HEK293T (cell line): ENCODE measurements around the gene TFF2.

ENCODE experiments used
- CTCF ChIA-PET: fragments of 350-600 bp; formaldehyde crosslinking; extraction: SDS; loops from one replicate; lab custom pipeline; 2021; ENCODE audit warnings: antibody characterized with exemption, inconsistent platforms; lab: Yijun Ruan, JAX
- POLR2A ChIA-PET: fragments of 350-600 bp; formaldehyde crosslinking; extraction: SDS; loops from one replicate; lab custom pipeline; 2020; ENCODE audit warnings: antibody characterized with exemption, inconsistent platforms; lab: Yijun Ruan, JAX
- DNase-seq: peaks from one replicate; pipeline ENCODE4 v3.0.0; 2012; ENCODE audit warnings: mixed read lengths; ENCODE audit errors: extremely low spot score
- ARNT ChIP-seq: fragments of 450-650 bp; IDR thresholded peaks from 2 replicates; pipeline ENCODE4 v1.6.1; 2017; ENCODE audit warnings: mild to moderate bottlenecking
- BHLHE40 ChIP-seq: fragments of 450-650 bp; IDR thresholded peaks from 2 replicates; pipeline ENCODE4 v1.6.1; 2016; ENCODE audit warnings: mild to moderate bottlenecking, moderate library complexity, borderline replicate concordance
- CTBP1 ChIP-seq: fragments of 450-650 bp; IDR thresholded peaks from 2 replicates; pipeline ENCODE4 v1.6.1; 2016; ENCODE audit warnings: borderline replicate concordance
- ELF4 ChIP-seq: fragments of 450-650 bp; IDR thresholded peaks from 2 replicates; pipeline ENCODE4 v1.6.1; 2017; ENCODE audit warnings: antibody characterized with exemption
- FOXA1 ChIP-seq: fragments of 450-650 bp; IDR thresholded peaks from 2 replicates; pipeline ENCODE4 v1.6.1; 2016; ENCODE audit warnings: mild to moderate bottlenecking
- FOXK2 ChIP-seq: fragments of 450-650 bp; IDR thresholded peaks from 2 replicates; pipeline ENCODE4 v1.6.1; 2016; ENCODE audit warnings: mild to moderate bottlenecking
- FOXM1 ChIP-seq: fragments of 450-650 bp; IDR thresholded peaks from 2 replicates; pipeline ENCODE4 v1.6.1; 2017; ENCODE audit warnings: mild to moderate bottlenecking, borderline replicate concordance
- HDGF ChIP-seq: fragments of 450-650 bp; IDR thresholded peaks from 2 replicates; pipeline ENCODE4 v1.6.1; 2017; ENCODE audit warnings: antibody characterized with exemption, borderline replicate concordance
- L3MBTL2 ChIP-seq: fragments of 450-650 bp; conservative IDR thresholded peaks from 2 replicates; pipeline ENCODE4 v1.6.1; 2016; ENCODE audit warnings: mild to moderate bottlenecking
- LEF1 ChIP-seq: fragments of 450-650 bp; IDR thresholded peaks from 2 replicates; pipeline ENCODE4 v1.6.1; 2017; ENCODE audit warnings: mild to moderate bottlenecking, borderline replicate concordance
- NFRKB ChIP-seq: fragments of 450-650 bp; IDR thresholded peaks from 2 replicates; pipeline ENCODE4 v1.6.1; 2016; ENCODE audit warnings: mild to moderate bottlenecking, moderate library complexity
- PKNOX1 ChIP-seq: fragments of 450-650 bp; IDR thresholded peaks from 2 replicates; pipeline ENCODE4 v1.6.1; 2016
- SP1 ChIP-seq: fragments of 450-650 bp; IDR thresholded peaks from 2 replicates; pipeline ENCODE4 v1.6.1; 2017
- SUZ12 ChIP-seq: fragments of 450-650 bp; IDR thresholded peaks from 2 replicates; pipeline ENCODE4 v1.6.1; 2016; ENCODE audit warnings: mild to moderate bottlenecking
- TARDBP ChIP-seq: fragments of 450-650 bp; IDR thresholded peaks from 2 replicates; pipeline ENCODE4 v1.6.1; 2016
- ZNF384 ChIP-seq: fragments of 450-650 bp; IDR thresholded peaks from 2 replicates; pipeline ENCODE4 v1.6.1; 2016

The TFF2 gene

GRCh38 chr21:42384989-42385388 is 34.2 kb upstream of the TFF2 start:
- POLR2A ChIA-PET, result no interaction called here
- DNase-seq, result no peak
- CTCF ChIA-PET, result no interaction called here
- no peak for TF ChIP-seq SP1
- no peak for TF ChIP-seq ZNF384
- no peak for TF ChIP-seq CTBP1
- no peak for TF ChIP-seq NFRKB
- TF ChIP-seq BHLHE40, result no peak
- TF ChIP-seq SUZ12, result no peak
- TF ChIP-seq ELF4, result no peak
- TF ChIP-seq FOXM1, result no peak
- TF ChIP-seq FOXA1, result no peak
- TF ChIP-seq LEF1, result no peak
- no peak for TF ChIP-seq ARNT
- TF ChIP-seq PKNOX1, result no peak
- no peak for TF ChIP-seq FOXK2

- ChIA-PET CTCF (no interaction called here), POLR2A (interaction anchor here (0.6 kb wide), 1 partner anchor 9 kb away, joined by 3 read pairs; no protein-coding TSS in a partner anchor)
- TF ChIP-seq LEF1 (no peak), PKNOX1 (no peak), ZNF384 (no peak), ELF4 (no peak), FOXA1 (no peak), BHLHE40 (no peak), CTBP1 (no peak), SUZ12 (no peak)
- no peak for DNase-seq
Observed at GRCh38 chr21:42384156-42384945, 33.6 kb upstream of the TFF2 start.

GRCh38 chr21:42383331-42383730 is 32.5 kb upstream of the TFF2 start:
- no peak for TF ChIP-seq L3MBTL2
- no peak for TF ChIP-seq ELF4
- TF ChIP-seq NFRKB, result no peak
- no peak for TF ChIP-seq BHLHE40
- no peak for TF ChIP-seq CTBP1
- TF ChIP-seq SP1, result no peak
- ChIA-PET POLR2A (no interaction called here), CTCF (no interaction called here)
- no peak for DNase-seq

GRCh38 chr21:42382915-42383314 is 32.1 kb upstream of the TFF2 start:
- ChIA-PET CTCF (interaction anchor here (0.6 kb wide), 1 partner anchor 228 kb away, joined by 3 read pairs; no protein-coding TSS in a partner anchor), POLR2A (no interaction called here)
- TF ChIP-seq CTBP1 (no peak), PKNOX1 (no peak)
- no peak for DNase-seq

GRCh38 chr21:42381347-42381984 is 30.7 kb upstream of the TFF2 start:
- peak; percentile 41 for DNase-seq
- POLR2A ChIA-PET, result no interaction called here
- TF ChIP-seq BHLHE40 (no peak), FOXA1 (no peak), LEF1 (no peak), PKNOX1 (no peak), NFRKB (no peak), TARDBP (no peak), FOXK2 (no peak), FOXM1 (no peak), CTBP1 (no peak), SUZ12 (no peak), ARNT (no peak), HDGF (no peak), ELF4 (no peak), L3MBTL2 (no peak), ZNF384 (no peak)
- CTCF ChIA-PET, result interaction anchor here (0.6 kb wide), 2 partner anchors 45 to 57 kb away, joined by 3 read pairs; no protein-coding TSS in a partner anchor
